ENCODE measurements around the gene GDE1. TPM values are rescaled to one million over a fixed set of nuclear protein-coding genes. Genes with fewer than 3 reads are reported as not detected.

GDE1 gene
- total RNA-seq, 2 donors from 2014 or later, result 49.9 to 56.5 TPM

DNA sequence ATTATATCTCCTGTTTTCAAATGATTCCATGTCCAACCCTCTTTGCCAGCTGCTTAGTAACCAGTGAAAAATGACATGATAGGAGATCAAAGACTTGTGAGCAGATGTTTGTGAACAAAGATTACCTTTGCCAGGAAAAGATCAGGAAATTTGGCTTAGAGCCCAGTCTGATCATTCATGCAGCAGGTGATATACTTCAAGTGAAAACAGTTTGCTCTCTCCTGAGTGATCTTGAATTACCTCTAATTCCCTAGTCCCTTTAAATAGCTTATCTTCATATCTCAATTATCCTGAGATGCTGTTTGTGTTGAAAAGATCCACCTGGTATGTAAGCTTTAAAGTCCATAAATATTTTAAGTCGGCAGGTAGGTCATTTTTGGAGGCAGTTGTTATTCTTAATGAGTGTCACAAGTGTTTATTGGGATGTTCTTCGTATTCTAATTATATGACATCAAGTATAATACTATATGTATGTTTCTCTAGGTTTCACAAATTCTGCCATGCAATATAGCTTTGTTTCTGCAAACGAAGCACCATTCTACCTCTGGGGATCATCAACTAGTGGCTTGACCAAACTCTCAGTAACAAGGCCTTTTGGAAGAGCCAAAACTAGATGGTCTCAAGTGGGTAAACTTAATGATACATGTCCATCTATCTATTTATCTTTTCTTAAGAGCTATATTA is 20.4 kb upstream of the GDE1 start:
- no peak for DNase-seq
- TF ChIP-seq, protein P1, sequence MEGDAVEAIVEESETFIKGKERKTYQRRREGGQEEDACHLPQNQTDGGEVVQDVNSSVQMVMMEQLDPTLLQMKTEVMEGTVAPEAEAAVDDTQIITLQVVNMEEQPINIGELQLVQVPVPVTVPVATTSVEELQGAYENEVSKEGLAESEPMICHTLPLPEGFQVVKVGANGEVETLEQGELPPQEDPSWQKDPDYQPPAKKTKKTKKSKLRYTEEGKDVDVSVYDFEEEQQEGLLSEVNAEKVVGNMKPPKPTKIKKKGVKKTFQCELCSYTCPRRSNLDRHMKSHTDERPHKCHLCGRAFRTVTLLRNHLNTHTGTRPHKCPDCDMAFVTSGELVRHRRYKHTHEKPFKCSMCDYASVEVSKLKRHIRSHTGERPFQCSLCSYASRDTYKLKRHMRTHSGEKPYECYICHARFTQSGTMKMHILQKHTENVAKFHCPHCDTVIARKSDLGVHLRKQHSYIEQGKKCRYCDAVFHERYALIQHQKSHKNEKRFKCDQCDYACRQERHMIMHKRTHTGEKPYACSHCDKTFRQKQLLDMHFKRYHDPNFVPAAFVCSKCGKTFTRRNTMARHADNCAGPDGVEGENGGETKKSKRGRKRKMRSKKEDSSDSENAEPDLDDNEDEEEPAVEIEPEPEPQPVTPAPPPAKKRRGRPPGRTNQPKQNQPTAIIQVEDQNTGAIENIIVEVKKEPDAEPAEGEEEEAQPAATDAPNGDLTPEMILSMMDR (conservative IDR thresholded peaks at IDR 0.05), result no peak
- no peak overlapping the region for H3K4me3 Mint-ChIP-seq
- Histone ChIP-seq H3K9me3 (ENCODE audit: control insufficient read depth, low read length) (peaks cover 25% of the 10 kb centered on the region), H3K27ac (ENCODE audit: low read depth, low read length) (no peak overlapping the region), H3K4me1 (ENCODE audit: control insufficient read depth, insufficient read depth, low read length) (no peaks in the 10 kb centered on the region), H3K9ac (ENCODE audit: extremely low read depth, low read length, poor library complexity, severe bottlenecking) (no peak overlapping the region), H3K36me3 (ENCODE audit: control insufficient read depth, insufficient read depth, low read length) (peaks cover 70% of the 10 kb centered on the region), H3K4me3 (ENCODE audit: low read length) (no peak overlapping the region), H3K27me3 (ENCODE audit: control insufficient read depth, insufficient read depth, low read length, poor library complexity, severe bottlenecking) (no peaks in the 10 kb centered on the region)
- H3K4me1 Mint-ChIP-seq, result no peaks in the 10 kb centered on the region
- peaks cover 17% of the 10 kb centered on the region for H3K9me3 Mint-ChIP-seq
- peaks cover 64% of the 10 kb centered on the region for H3K36me3 Mint-ChIP-seq (ENCODE audit: low read depth)
- WGBS, 2 experiments (ENCODE audit: insufficient coverage in 1 of 2, insufficient read length in 1 of 2), result 97% methylated on average over 2 of the region's 3 CpGs; no CpG with 5 or more reads in 1 of the 2 experiments
- no peak overlapping the region for H3K27ac Mint-ChIP-seq
- no peaks in the 10 kb centered on the region for H3K27me3 Mint-ChIP-seq (ENCODE audit: insufficient read depth)

DNA sequence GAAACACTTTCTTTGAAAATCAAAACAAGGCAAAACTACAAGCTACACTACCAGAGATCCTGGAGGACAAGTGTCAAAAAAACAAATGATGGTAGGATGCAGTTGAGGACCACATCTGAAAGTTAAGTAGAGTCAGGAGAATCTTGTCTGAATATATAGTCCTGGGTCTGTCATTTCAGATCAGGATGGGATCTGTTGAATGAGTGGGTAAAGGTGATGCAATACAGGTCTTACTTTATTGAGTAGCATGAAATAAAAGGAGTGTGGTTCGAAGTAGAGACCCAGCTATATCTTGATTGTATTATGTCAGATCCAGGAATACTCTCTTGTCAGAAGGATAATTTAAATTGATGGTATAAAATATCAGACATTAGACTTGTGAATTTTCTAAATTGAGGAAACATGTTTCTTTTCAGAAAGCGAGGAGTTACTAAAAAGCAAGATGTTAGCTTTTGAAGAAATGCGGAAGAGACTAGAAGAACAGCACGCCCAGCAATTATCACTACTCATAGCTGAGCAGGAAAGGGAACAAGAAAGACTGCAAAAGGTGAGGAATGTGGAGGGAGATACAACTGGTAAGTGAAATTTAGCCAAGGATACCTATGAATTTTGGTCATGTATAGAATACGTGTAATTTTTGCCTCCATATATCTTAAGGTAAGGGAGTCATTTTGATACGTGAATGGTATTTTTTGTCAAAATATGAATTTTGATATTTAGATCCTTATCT is 18.5 kb upstream of the GDE1 start:
- H3K9me3 ChIP-seq (ENCODE audit: control insufficient read depth, low read length), result peaks cover 25% of the 10 kb centered on the region
- no peak for DNase-seq
- H3K27ac Mint-ChIP-seq, result no peak overlapping the region
- TF ChIP-seq, protein P1 (conservative IDR thresholded peaks at IDR 0.05), result no peak
- no peaks in the 10 kb centered on the region for H3K4me1 ChIP-seq (ENCODE audit: control insufficient read depth, insufficient read depth, low read length)
- no peaks in the 10 kb centered on the region for H3K4me1 Mint-ChIP-seq
- no peak overlapping the region for H3K4me3 ChIP-seq (ENCODE audit: low read length)
- H3K4me3 Mint-ChIP-seq, result no peak overlapping the region
- H3K9me3 Mint-ChIP-seq, result peaks cover 17% of the 10 kb centered on the region
- 92% methylated on average over 4 to 6 of the region's 6 CpGs for WGBS, 2 experiments (ENCODE audit: insufficient coverage in 1 of 2, insufficient read length in 1 of 2)
- H3K27me3 Mint-ChIP-seq (ENCODE audit: insufficient read depth), result no peaks in the 10 kb centered on the region
- H3K36me3 Mint-ChIP-seq (ENCODE audit: low read depth), result peaks cover 72% of the 10 kb centered on the region
- no peaks in the 10 kb centered on the region for H3K27me3 ChIP-seq (ENCODE audit: control insufficient read depth, insufficient read depth, low read length, poor library complexity, severe bottlenecking)
- no peak overlapping the region for H3K9ac ChIP-seq (ENCODE audit: extremely low read depth, low read length, poor library complexity, severe bottlenecking)
- peaks cover 74% of the 10 kb centered on the region for H3K36me3 ChIP-seq (ENCODE audit: control insufficient read depth, insufficient read depth, low read length)
- no peak overlapping the region for H3K27ac ChIP-seq (ENCODE audit: low read depth, low read length)

DNA sequence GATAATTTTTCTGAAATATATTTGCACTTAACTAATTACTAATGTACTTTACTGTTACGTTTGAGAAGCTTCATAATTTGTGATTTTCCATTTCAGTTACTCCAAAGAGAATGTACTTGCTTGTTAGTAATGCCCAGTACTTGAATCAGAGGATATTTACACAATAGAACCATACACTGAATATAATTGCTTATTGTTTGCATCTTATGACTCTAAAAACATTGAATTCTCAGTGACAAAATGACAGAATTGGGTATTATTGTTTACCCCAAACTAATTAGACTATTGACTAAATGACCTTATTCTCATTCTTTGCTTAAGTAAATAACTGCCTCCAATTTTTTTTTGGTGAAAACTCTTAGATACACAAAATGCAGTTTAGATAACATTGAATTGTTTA is 10.7 kb upstream of the GDE1 start:
- WGBS, 2 experiments (ENCODE audit: insufficient coverage in 1 of 2, insufficient read length in 1 of 2), result no CpG with 5 or more reads among the region's 1 CpG
- peaks cover 15% of the 10 kb centered on the region for H3K4me1 ChIP-seq (ENCODE audit: control insufficient read depth, insufficient read depth, low read length)
- no peak overlapping the region for H3K4me3 Mint-ChIP-seq
- no peak overlapping the region for H3K9ac ChIP-seq (ENCODE audit: extremely low read depth, low read length, poor library complexity, severe bottlenecking)
- H3K36me3 Mint-ChIP-seq (ENCODE audit: low read depth), result peaks cover 39% of the 10 kb centered on the region
- H3K4me1 Mint-ChIP-seq, result peaks cover 21% of the 10 kb centered on the region
- no peaks in the 10 kb centered on the region for H3K27me3 Mint-ChIP-seq (ENCODE audit: insufficient read depth)
- H3K9me3 Mint-ChIP-seq, result no peaks in the 10 kb centered on the region
- TF ChIP-seq, protein P1 (conservative IDR thresholded peaks at IDR 0.05), result no peak
- no peak overlapping the region for H3K27ac Mint-ChIP-seq
- H3K27me3 ChIP-seq (ENCODE audit: control insufficient read depth, insufficient read depth, low read length, poor library complexity, severe bottlenecking), result no peaks in the 10 kb centered on the region
- H3K9me3 ChIP-seq (ENCODE audit: control insufficient read depth, low read length), result no peaks in the 10 kb centered on the region
- peaks cover 85% of the 10 kb centered on the region for H3K36me3 ChIP-seq (ENCODE audit: control insufficient read depth, insufficient read depth, low read length)
- no peak overlapping the region for H3K27ac ChIP-seq (ENCODE audit: low read depth, low read length)
- no peak for DNase-seq
- no peak overlapping the region for H3K4me3 ChIP-seq (ENCODE audit: low read length)
